GM23338 (cell line): ENCODE measurements around the gene ERC1. TPM values are rescaled to one million over a fixed set of nuclear protein-coding genes. Genes with fewer than 3 reads are reported as not detected.

ENCODE experiments used
- ATAC-seq: fragments of 200-7000 bp; cut with Tn5 transposase; 3 replicates; pipeline ENCODE4 v1.9.1; 2020
- DNase-seq: peaks from one replicate; pipeline ENCODE4 v3.0.0-alpha.2; 2015; ENCODE audit warnings: low spot score
- H2AFZ ChIP-seq: fragments of 200-600 bp; sonication (generic); 2 replicates; pipeline ENCODE4 v1.8.0; 2016; ENCODE audit warnings: antibody characterized with exemption, mild to moderate bottlenecking, moderate library complexity
- H3F3A ChIP-seq: fragments of 200-600 bp; sonication (generic); replicated peaks from 2 replicates; pipeline ENCODE4 v1.8.0; 2017; ENCODE audit warnings: antibody characterized with exemption, mixed run types, low read depth
- H3K27ac ChIP-seq: fragments of 200-600 bp; sonication (generic); 2 replicates; pipeline ENCODE4 v1.6.1; 2016; ENCODE audit warnings: low read depth
- H3K27me3 ChIP-seq: fragments of 200-600 bp; sonication (generic); 2 replicates; pipeline ENCODE4 v1.8.0; 2016; ENCODE audit warnings: mild to moderate bottlenecking, mixed run types, moderate library complexity; ENCODE audit not compliant: insufficient read depth
- H3K36me3 ChIP-seq: fragments of 200-600 bp; sonication (generic); 2 replicates; pipeline ENCODE4 v1.8.0; 2016; ENCODE audit warnings: mild to moderate bottlenecking; ENCODE audit not compliant: insufficient read depth
- H3K4me1 ChIP-seq: fragments of 200-600 bp; sonication (generic); 2 replicates; pipeline ENCODE4 v1.8.0; 2016; ENCODE audit warnings: mild to moderate bottlenecking, moderate library complexity; ENCODE audit not compliant: insufficient read depth
- H3K4me2 ChIP-seq: fragments of 200-600 bp; sonication (generic); 2 replicates; pipeline ENCODE4 v1.7.1; 2017; ENCODE audit warnings: mixed run types
- H3K4me3 ChIP-seq: fragments of 200-600 bp; sonication (generic); 2 replicates; pipeline ENCODE4 v1.6.1; 2016; ENCODE audit warnings: mixed run types
- H3K79me2 ChIP-seq: fragments of 200-600 bp; sonication (generic); replicated peaks from 2 replicates; pipeline ENCODE4 v1.8.0; 2017; ENCODE audit warnings: mild to moderate bottlenecking; ENCODE audit not compliant: insufficient read depth
- H3K9me2 ChIP-seq: fragments of 200-600 bp; sonication (generic); 2 replicates; pipeline ENCODE4 v1.8.0; 2017; ENCODE audit not compliant: insufficient read depth
- H4K20me1 ChIP-seq: fragments of 200-600 bp; sonication (generic); replicated peaks from 2 replicates; pipeline ENCODE4 v1.8.0; 2017; ENCODE audit warnings: mild to moderate bottlenecking; ENCODE audit not compliant: insufficient read depth
- H3K27ac Mint-ChIP-seq: 2 replicates; pipeline ENCODE4 v1.8.0; 2020; ENCODE audit warnings: inconsistent platforms, mild to moderate bottlenecking, moderate library complexity, mixed read lengths
- H3K27me3 Mint-ChIP-seq: 3 replicates; pipeline ENCODE4 v1.8.0; 2022; ENCODE audit warnings: low read depth, mild to moderate bottlenecking, moderate library complexity, mixed read lengths, inconsistent platforms; ENCODE audit not compliant: insufficient read depth, poor library complexity
- H3K36me3 Mint-ChIP-seq: 3 replicates; pipeline ENCODE4 v1.8.0; 2021; ENCODE audit warnings: low read depth, mild to moderate bottlenecking, inconsistent platforms, moderate library complexity, mixed read lengths
- H3K4me1 Mint-ChIP-seq: 3 replicates; pipeline ENCODE4 v1.8.0; 2020; ENCODE audit warnings: mild to moderate bottlenecking, inconsistent platforms, mixed read lengths
- H3K4me3 Mint-ChIP-seq: 3 replicates; pipeline ENCODE4 v1.8.0; 2021; ENCODE audit warnings: moderate library complexity, mild to moderate bottlenecking, inconsistent platforms, mixed read lengths
- H3K9me3 Mint-ChIP-seq: 3 replicates; pipeline ENCODE4 v1.8.0; 2020; ENCODE audit warnings: moderate library complexity, mild to moderate bottlenecking, inconsistent platforms, mixed read lengths
- CREB1 ChIP-seq: fragments of 250-450 bp; sonication (Bioruptor Pico); IDR thresholded peaks from 2 replicates; pipeline ENCODE4 v1.5.0; 2020; ENCODE audit warnings: low read depth, mild to moderate bottlenecking, moderate library complexity
- ETS1 ChIP-seq: IDR thresholded peaks from 2 replicates; pipeline ENCODE4 v1.6.1; 2016; ENCODE audit warnings: antibody characterized with exemption
- EZH2 ChIP-seq: fragments of 200-600 bp; sonication (generic); IDR thresholded peaks from one replicate; pipeline ENCODE4 v1.8.0; 2017; ENCODE audit warnings: antibody characterized with exemption, mild to moderate bottlenecking, low read depth; ENCODE audit not compliant: unreplicated experiment
- EZH2phosphoT487 ChIP-seq: fragments of 200-600 bp; sonication (generic); IDR thresholded peaks from one replicate; pipeline ENCODE4 v1.8.1; 2018; ENCODE audit warnings: antibody characterized with exemption; ENCODE audit not compliant: unreplicated experiment
- JUNB ChIP-seq: IDR thresholded peaks from one replicate; pipeline ENCODE4 v1.6.1; 2016; ENCODE audit warnings: antibody characterized with exemption; ENCODE audit not compliant: unreplicated experiment
- POLR2AphosphoS5 ChIP-seq: IDR thresholded peaks from 2 replicates; pipeline ENCODE4 v1.6.1; 2016; ENCODE audit warnings: antibody characterized with exemption, low read depth
- STAT1 ChIP-seq: IDR thresholded peaks from one replicate; pipeline ENCODE4 v1.6.1; 2016; ENCODE audit warnings: antibody characterized with exemption; ENCODE audit not compliant: unreplicated experiment
- ZNF331 ChIP-seq: fragments of 250-450 bp; sonication (Bioruptor Pico); IDR thresholded peaks from 2 replicates; pipeline ENCODE4 v1.5.0; 2020; ENCODE audit warnings: low read depth, mild to moderate bottlenecking, moderate library complexity
- polyA plus RNA-seq: library from polyadenylated mRNA; unstranded; fragments of >200 nt; fragmentation: Nextera tagmentation; extraction: Ambion mirVana; gene quantifications from 2 replicates; pipeline ENCODE4 v1.2.1, GENCODE V29; 2016
- total RNA-seq: library from RNA; depleted of rRNA; stranded (reverse); fragments of >200 nt; shearing (Covaris generic); gene quantifications from 2 replicates; pipeline ENCODE4 v1.2.3, GENCODE V29; 2014
- TF ChIP-seq, protein P1 (sequence below): fragments of 250-450 bp; sonication (Bioruptor Pico); IDR thresholded peaks from 2 replicates; pipeline ENCODE4 v1.5.0; 2020; ENCODE audit warnings: mild to moderate bottlenecking, moderate library complexity
- TF ChIP-seq, protein P2 (sequence below), 2 experiments: fragments of 200-600 bp in 1 of 2; sonication (generic) in 1 of 2; conservative IDR thresholded peaks; 2 replicates each; pipeline versions ENCODE4 v1.5.1 to v1.6.1; 2016 to 2017; ENCODE audit warnings: antibody characterized with exemption in 2 of 2, low read depth in 2 of 2, mild to moderate bottlenecking in 2 of 2, moderate library complexity in 1 of 2

ERC1 gene
- total and polyA plus RNA-seq, 2 experiments from 2014 or later = 28.1 to 35.3 TPM

GRCh38 chr12:1167784-1168183 is 176.8 kb downstream of the ERC1 start (continued):
- TF ChIP-seq JUNB = no peak
- no peak for TF ChIP-seq EZH2phosphoT487
- TF ChIP-seq, protein P1, sequence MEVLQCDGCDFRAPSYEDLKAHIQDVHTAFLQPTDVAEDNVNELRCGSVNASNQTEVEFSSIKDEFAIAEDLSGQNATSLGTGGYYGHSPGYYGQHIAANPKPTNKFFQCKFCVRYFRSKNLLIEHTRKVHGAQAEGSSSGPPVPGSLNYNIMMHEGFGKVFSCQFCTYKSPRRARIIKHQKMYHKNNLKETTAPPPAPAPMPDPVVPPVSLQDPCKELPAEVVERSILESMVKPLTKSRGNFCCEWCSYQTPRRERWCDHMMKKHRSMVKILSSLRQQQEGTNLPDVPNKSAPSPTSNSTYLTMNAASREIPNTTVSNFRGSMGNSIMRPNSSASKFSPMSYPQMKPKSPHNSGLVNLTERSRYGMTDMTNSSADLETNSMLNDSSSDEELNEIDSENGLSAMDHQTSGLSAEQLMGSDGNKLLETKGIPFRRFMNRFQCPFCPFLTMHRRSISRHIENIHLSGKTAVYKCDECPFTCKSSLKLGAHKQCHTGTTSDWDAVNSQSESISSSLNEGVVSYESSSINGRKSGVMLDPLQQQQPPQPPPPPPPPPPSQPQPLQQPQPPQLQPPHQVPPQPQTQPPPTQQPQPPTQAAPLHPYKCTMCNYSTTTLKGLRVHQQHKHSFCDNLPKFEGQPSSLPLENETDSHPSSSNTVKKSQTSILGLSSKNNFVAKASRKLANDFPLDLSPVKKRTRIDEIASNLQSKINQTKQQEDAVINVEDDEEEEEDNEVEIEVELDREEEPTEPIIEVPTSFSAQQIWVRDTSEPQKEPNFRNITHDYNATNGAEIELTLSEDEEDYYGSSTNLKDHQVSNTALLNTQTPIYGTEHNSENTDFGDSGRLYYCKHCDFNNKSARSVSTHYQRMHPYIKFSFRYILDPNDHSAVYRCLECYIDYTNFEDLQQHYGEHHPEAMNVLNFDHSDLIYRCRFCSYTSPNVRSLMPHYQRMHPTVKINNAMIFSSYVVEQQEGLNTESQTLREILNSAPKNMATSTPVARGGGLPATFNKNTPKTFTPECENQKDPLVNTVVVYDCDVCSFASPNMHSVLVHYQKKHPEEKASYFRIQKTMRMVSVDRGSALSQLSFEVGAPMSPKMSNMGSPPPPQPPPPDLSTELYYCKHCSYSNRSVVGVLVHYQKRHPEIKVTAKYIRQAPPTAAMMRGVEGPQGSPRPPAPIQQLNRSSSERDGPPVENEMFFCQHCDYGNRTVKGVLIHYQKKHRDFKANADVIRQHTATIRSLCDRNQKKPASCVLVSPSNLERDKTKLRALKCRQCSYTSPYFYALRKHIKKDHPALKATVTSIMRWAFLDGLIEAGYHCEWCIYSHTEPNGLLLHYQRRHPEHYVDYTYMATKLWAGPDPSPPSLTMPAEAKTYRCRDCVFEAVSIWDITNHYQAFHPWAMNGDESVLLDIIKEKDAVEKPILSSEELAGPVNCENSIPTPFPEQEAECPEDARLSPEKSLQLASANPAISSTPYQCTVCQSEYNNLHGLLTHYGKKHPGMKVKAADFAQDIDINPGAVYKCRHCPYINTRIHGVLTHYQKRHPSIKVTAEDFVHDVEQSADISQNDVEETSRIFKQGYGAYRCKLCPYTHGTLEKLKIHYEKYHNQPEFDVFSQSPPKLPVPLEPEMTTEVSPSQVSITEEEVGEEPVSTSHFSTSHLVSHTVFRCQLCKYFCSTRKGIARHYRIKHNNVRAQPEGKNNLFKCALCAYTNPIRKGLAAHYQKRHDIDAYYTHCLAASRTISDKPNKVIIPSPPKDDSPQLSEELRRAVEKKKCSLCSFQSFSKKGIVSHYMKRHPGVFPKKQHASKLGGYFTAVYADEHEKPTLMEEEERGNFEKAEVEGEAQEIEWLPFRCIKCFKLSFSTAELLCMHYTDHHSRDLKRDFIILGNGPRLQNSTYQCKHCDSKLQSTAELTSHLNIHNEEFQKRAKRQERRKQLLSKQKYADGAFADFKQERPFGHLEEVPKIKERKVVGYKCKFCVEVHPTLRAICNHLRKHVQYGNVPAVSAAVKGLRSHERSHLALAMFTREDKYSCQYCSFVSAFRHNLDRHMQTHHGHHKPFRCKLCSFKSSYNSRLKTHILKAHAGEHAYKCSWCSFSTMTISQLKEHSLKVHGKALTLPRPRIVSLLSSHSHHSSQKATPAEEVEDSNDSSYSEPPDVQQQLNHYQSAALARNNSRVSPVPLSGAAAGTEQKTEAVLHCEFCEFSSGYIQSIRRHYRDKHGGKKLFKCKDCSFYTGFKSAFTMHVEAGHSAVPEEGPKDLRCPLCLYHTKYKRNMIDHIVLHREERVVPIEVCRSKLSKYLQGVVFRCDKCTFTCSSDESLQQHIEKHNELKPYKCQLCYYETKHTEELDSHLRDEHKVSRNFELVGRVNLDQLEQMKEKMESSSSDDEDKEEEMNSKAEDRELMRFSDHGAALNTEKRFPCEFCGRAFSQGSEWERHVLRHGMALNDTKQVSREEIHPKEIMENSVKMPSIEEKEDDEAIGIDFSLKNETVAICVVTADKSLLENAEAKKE (CRISPR knock-in tag) = no peak

DNA sequence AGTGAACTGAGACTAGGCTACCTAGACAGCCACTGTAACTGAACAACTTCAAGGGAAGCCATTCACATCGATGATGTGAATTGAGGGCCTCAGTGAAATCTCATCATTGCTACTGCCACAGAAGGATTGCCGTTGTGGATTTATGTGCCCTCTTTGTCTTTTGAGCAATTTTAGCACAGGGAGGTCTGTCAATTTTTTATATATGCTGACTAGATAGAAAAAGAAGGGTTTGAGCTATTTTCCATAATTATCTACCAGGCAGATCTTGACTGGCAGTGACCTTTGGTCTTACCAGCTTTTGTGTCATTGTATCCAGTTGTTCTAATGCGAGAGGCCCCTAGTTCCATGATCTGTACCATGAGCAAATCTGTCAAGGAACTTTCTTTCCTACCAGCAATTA is 179.4 kb downstream of the ERC1 start:
- Histone ChIP-seq H3K4me1 (no peaks in the 10 kb centered on the region), H3K4me3 (no peak overlapping the region), H4K20me1 (peaks cover 6% of the 10 kb centered on the region; the same call in 1 of the 2 replicates), H3K27me3 (no peaks in the 10 kb centered on the region), H3K4me2 (no peak overlapping the region), H3K79me2 (no peaks in the 10 kb centered on the region; the same call in 1 of the 2 replicates), H2AFZ (no peak overlapping the region), H3K36me3 (no peaks in the 10 kb centered on the region; the same call in 1 of the 2 replicates), H3K27ac (no peak overlapping the region), H3F3A (no peaks in the 10 kb centered on the region), H3K9me2 (no peaks in the 10 kb centered on the region)
- H3K4me3 Mint-ChIP-seq = no peak overlapping the region
- no peaks in the 10 kb centered on the region for H3K9me3 Mint-ChIP-seq
- peaks cover 6% of the 10 kb centered on the region; the same call in 1 of the 3 replicates for H3K4me1 Mint-ChIP-seq
- no peaks in the 10 kb centered on the region; the same call in 1 of the 3 replicates for H3K36me3 Mint-ChIP-seq
- ATAC-seq (no peak), DNase-seq (no peak)
- peaks cover 6% of the 10 kb centered on the region for H3K27me3 Mint-ChIP-seq
- no peak overlapping the region for H3K27ac Mint-ChIP-seq
- TF ChIP-seq, protein P2, sequence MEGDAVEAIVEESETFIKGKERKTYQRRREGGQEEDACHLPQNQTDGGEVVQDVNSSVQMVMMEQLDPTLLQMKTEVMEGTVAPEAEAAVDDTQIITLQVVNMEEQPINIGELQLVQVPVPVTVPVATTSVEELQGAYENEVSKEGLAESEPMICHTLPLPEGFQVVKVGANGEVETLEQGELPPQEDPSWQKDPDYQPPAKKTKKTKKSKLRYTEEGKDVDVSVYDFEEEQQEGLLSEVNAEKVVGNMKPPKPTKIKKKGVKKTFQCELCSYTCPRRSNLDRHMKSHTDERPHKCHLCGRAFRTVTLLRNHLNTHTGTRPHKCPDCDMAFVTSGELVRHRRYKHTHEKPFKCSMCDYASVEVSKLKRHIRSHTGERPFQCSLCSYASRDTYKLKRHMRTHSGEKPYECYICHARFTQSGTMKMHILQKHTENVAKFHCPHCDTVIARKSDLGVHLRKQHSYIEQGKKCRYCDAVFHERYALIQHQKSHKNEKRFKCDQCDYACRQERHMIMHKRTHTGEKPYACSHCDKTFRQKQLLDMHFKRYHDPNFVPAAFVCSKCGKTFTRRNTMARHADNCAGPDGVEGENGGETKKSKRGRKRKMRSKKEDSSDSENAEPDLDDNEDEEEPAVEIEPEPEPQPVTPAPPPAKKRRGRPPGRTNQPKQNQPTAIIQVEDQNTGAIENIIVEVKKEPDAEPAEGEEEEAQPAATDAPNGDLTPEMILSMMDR (conservative IDR thresholded peaks at IDR 0.05; ENCODE audit: low read depth in 2 of 2) = no peak
- TF ChIP-seq STAT1 = no peak
- no peak for TF ChIP-seq ETS1
- no peak for TF ChIP-seq ZNF331
- TF ChIP-seq CREB1 = no peak
- no peak for TF ChIP-seq POLR2AphosphoS5
- TF ChIP-seq EZH2 = no peak
- TF ChIP-seq EZH2phosphoT487 = no peak
